Gastrocnemius medialis (tissue), 4 donors: Measurements from ENCODE around the gene CHCHD5.

ENCODE experiments used
- POLR2A ChIP-seq, 2 donors: fragments of 450-650 bp; IDR thresholded peaks; one replicate each; pipeline ENCODE4 v1.6.1; 2017; ENCODE audit warnings: antibody characterized with exemption in 2 of 2, mild to moderate bottlenecking in 2 of 2, moderate library complexity in 2 of 2
- TF ChIP-seq, protein P1 (sequence below), 5 experiments: fragments of 450-650 bp in 3 of 5; fragments of 200-600 bp in 2 of 5; sonication (generic) in 2 of 5; IDR thresholded peaks in 4 of 5; conservative IDR thresholded peaks in 1 of 5; 1 replicate in 4 of 5; 2 replicates in 1 of 5; pipeline ENCODE4 v1.5.1; 2016 to 2019; ENCODE audit warnings: antibody characterized with exemption in 5 of 5, mild to moderate bottlenecking in 3 of 5, moderate library complexity in 3 of 5

GRCh38 chr2:112583497-112584133 lies 794 bp upstream of the CHCHD5 start:
- TF ChIP-seq, protein P1, sequence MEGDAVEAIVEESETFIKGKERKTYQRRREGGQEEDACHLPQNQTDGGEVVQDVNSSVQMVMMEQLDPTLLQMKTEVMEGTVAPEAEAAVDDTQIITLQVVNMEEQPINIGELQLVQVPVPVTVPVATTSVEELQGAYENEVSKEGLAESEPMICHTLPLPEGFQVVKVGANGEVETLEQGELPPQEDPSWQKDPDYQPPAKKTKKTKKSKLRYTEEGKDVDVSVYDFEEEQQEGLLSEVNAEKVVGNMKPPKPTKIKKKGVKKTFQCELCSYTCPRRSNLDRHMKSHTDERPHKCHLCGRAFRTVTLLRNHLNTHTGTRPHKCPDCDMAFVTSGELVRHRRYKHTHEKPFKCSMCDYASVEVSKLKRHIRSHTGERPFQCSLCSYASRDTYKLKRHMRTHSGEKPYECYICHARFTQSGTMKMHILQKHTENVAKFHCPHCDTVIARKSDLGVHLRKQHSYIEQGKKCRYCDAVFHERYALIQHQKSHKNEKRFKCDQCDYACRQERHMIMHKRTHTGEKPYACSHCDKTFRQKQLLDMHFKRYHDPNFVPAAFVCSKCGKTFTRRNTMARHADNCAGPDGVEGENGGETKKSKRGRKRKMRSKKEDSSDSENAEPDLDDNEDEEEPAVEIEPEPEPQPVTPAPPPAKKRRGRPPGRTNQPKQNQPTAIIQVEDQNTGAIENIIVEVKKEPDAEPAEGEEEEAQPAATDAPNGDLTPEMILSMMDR (IDR thresholded peaks at IDR 0.05 in 4 of 5, conservative IDR thresholded peaks at IDR 0.05 in 1 of 5), result no peak
- no peak for TF ChIP-seq POLR2A (IDR thresholded peaks at IDR 0.05)
